Body of pancreas (tissue), 4 donors: ENCODE data around the gene ABR. TPM values are rescaled to one million over a fixed set of nuclear protein-coding genes. Genes with fewer than 3 reads are reported as not detected.

Experiments
- ATAC-seq: fragments of 150-250 bp; one replicate; pipeline ENCODE4 v1.9.1; 2016
- DNase-seq, 4 donors: peaks; one replicate each; pipeline ENCODE4 v3.0.0-alpha.2; 2019
- H3K27ac ChIP-seq, 4 donors: fragments of 200-600 bp; sonication (generic); 1 replicate in 3 of 4; 2 replicates in 1 of 4; pipeline versions ENCODE4 v1.5.1 to v1.6.1; 2016 to 2019; ENCODE audit warnings: mild to moderate bottlenecking in 1 of 4, mixed read lengths in 1 of 4, moderate library complexity in 1 of 4
- H3K27me3 ChIP-seq, 2 donors: fragments of 200-600 bp; sonication (generic); one replicate each; pipeline ENCODE4 v1.6.0; 2016; ENCODE audit warnings: mild to moderate bottlenecking in 1 of 2
- H3K36me3 ChIP-seq, 2 donors: fragments of 200-600 bp; sonication (generic); replicated peaks in 1 of 2; 2 replicates each; pipeline ENCODE4 v1.5.1; 2016; ENCODE audit warnings: low read depth in 2 of 2; ENCODE audit not compliant: insufficient read depth in 1 of 2
- H3K4me1 ChIP-seq: fragments of 200-600 bp; sonication (generic); one replicate; pipeline ENCODE4 v1.6.0; 2016
- H3K4me3 ChIP-seq, 2 donors: fragments of 200-600 bp; sonication (generic); 1 replicate in 1 of 2; 2 replicates in 1 of 2; pipeline ENCODE4 v1.5.1; 2016 to 2019
- H3K9me3 ChIP-seq, 3 donors: fragments of 200-600 bp; sonication (generic); 1 replicate in 2 of 3; 2 replicates in 1 of 3; pipeline ENCODE4 v1.5.1; 2016
- POLR2A ChIP-seq, 3 donors: fragments of 450-650 bp; IDR thresholded peaks; one replicate each; pipeline ENCODE4 v1.6.1; 2016; ENCODE audit warnings: antibody characterized with exemption in 3 of 3, mild to moderate bottlenecking in 2 of 3
- WGBS, 2 donors: methylation state at CpG; one replicate each; pipeline ENCODE4 v1.1.5; 2017; 5-methylcytosine and 5-hydroxymethylcytosine counted together
- intact Hi-C: fragments of 100-400 bp; cut with DNase I; formaldehyde crosslinking; loops from one replicate; pipeline ENCODE4 v1.15.1; 2023
- total RNA-seq, 2 donors: library from RNA; depleted of rRNA; stranded (reverse); fragments of >200 nt; gene quantifications; one replicate each; pipeline ENCODE4 v1.1.0, GENCODE V29; 2016
- TF ChIP-seq, protein P1 (sequence below), 7 experiments: fragments of 450-650 bp in 4 of 7; fragments of 200-600 bp in 3 of 7; sonication (generic) in 3 of 7; IDR thresholded peaks; one replicate each; pipeline ENCODE4 v1.5.1; 2016 to 2019; ENCODE audit warnings: antibody characterized with exemption in 7 of 7

Gene ABR
- total RNA-seq, 2 donors from 2014 or later: 32.4 to 46.8 TPM

DNA sequence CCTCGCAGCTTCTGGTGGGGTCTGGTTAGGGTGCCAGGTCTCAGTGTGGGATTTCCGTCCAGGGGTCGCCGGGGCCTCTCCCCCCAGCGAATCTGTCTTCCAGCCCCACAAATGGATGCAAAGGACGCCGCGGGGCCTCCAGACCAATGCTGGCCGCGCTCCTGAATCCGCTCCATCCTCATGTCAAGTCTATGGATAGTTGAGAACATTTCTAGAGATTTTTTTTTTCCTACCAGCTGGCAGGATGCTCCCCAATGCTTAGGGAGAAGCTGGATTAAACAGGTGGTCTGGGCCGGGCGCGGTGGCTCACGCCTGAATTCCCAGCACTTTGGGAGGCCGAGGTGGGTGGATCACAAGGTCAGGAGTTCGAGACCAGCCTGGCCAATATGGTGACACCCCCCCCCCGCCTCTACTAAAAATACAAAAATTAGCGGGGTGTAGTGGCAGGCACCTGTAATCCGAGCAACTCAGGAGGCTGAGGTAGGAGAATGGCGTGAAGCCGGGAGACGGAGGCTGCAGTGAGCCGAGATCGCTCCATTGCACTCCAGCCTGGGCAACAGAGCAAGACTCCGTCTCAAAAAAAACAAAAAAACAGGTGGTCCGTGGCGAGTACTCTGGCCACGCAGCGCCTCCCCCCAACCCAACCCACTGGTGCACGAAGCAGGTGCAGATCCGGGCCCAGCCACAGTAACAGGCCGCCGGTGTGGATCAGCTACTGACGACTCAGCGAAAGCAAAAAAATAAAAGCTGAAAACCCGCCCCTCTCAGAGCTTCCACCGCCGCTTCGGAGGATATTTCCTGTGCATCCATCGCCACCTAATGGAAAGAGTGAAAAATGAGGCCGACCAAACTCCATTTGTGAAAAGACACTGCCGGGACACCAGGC is 199.1 kb downstream of the ABR start:
- 29 to 32% methylated on average over 33 of the region's 43 CpGs for WGBS, 2 donors
- Histone ChIP-seq H3K36me3 (no peaks in the 10 kb centered on the region), H3K4me3 (peak overlapping the region in 1 of 2 donors; percentile 26), H3K4me1 (peaks cover 25% of the 10 kb centered on the region), H3K27ac (peak overlapping the region; percentile 66 to 91 (median 87)), H3K27me3 (no peaks in the 10 kb centered on the region), H3K9me3 (no peaks in the 10 kb centered on the region)
- ATAC-seq (peak; percentile 72), DNase-seq (peak; percentile 83 to 90 (median 88))
- TF ChIP-seq, protein P1, sequence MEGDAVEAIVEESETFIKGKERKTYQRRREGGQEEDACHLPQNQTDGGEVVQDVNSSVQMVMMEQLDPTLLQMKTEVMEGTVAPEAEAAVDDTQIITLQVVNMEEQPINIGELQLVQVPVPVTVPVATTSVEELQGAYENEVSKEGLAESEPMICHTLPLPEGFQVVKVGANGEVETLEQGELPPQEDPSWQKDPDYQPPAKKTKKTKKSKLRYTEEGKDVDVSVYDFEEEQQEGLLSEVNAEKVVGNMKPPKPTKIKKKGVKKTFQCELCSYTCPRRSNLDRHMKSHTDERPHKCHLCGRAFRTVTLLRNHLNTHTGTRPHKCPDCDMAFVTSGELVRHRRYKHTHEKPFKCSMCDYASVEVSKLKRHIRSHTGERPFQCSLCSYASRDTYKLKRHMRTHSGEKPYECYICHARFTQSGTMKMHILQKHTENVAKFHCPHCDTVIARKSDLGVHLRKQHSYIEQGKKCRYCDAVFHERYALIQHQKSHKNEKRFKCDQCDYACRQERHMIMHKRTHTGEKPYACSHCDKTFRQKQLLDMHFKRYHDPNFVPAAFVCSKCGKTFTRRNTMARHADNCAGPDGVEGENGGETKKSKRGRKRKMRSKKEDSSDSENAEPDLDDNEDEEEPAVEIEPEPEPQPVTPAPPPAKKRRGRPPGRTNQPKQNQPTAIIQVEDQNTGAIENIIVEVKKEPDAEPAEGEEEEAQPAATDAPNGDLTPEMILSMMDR (IDR thresholded peaks at IDR 0.05): peak; percentile 41 to 93 (median 92)
- peak in 1 of 3 donors; percentile 44 for TF ChIP-seq POLR2A (IDR thresholded peaks at IDR 0.05)
- intact Hi-C loops: no loop called here

DNA sequence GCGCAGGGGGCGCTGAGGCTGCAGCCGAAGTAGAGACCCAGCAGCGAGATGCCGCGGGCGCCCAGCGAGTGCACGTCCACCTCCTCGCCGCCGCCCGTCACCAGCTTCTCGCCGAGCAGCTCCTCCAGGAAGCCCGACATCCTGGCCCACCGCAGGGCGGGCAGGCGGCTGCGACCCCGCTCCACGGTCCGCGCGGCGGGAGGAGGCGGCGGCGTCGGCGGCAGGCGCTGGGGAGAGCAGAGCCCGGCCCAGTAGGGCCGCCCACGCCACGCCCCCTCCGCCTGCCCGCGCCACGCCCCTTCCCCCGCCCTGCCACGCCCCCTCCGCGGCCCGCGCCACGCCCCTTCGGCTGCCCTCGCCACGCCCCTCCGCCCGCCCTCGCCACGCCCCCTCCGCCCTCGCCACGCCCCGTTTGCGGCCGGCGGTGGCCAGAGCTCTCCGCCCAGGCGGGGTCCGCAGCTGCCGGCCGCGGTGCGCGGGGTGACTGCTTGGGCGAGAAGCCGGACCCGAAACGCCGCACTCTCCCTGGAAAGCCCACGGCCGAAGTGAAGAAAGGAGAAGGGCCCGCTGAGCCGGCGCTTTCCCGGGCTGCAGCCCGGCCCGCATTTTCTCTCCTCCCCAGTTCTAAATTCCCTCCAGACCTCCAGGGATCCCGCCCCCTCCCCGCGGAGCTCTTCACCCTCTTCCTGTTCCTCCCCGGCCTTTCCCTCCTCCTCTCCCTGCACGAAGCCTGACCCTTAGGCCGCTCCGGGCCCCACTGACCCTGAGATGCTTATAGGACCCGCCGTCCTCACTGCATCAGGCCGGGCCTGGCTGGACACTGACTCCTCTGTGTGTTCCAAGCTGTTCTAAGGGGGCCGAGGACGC is 200.0 kb downstream of the ABR start, which contains the start of gene NXN:
TSS of gene NXN (minus strand) at position 238 of the 867 bp plus-strand sequence.
- peak; percentile 84 to 90 (median 88) for DNase-seq
- peak; percentile 87 for ATAC-seq
- Histone ChIP-seq H3K9me3 (no peaks in the 10 kb centered on the region), H3K36me3 (no peaks in the 10 kb centered on the region), H3K4me3 (peak within 1 kb of the TSS; percentile 44 to 77), H3K4me1 (peaks cover 34% of the 10 kb centered on the region), H3K27ac (peak within 1 kb of the TSS; percentile 66 to 91 (median 87)), H3K27me3 (no peaks in the 10 kb centered on the region)
- intact Hi-C loops: no loop called here
- 2 to 31% methylated on average over 8 to 55 of the region's 94 CpGs for WGBS, 2 donors
- TF ChIP-seq POLR2A (IDR thresholded peaks at IDR 0.05): peak; percentile 53 to 63 (median 61)
- TF ChIP-seq, protein P1 (IDR thresholded peaks at IDR 0.05): peak in 3 of 7 experiments; percentile 20 to 46 (median 27)

DNA sequence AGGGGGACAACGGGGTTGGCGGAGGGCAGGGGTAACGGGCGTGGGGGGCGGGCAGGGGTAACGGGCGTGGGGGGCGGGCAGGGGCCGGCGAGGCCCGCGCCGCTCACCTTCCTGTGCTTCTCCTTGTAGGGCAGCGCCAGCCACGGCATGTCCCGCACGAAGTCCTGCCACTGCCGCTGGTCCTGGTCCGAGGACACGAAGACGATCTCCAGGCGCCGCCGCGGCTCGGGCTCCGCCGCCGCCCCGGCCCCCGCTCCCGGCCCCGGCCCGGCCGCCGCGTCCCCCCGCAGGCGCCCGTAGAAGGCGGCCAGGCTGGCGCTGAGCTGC is 200.6 kb downstream of the ABR start:
- Histone ChIP-seq H3K27ac (peak overlapping the region; percentile 27 to 91 (median 87)), H3K4me3 (peak overlapping the region; percentile 44 to 52), H3K4me1 (peaks cover 34% of the 10 kb centered on the region), H3K27me3 (no peaks in the 10 kb centered on the region), H3K36me3 (no peaks in the 10 kb centered on the region), H3K9me3 (no peaks in the 10 kb centered on the region)
- peak; percentile 31 for ATAC-seq
- 2% methylated on average over 6 of the region's 42 CpGs; no CpG with 5 or more reads in 1 of the 2 donors for WGBS, 2 donors
- no peak for TF ChIP-seq POLR2A (IDR thresholded peaks at IDR 0.05)
- TF ChIP-seq, protein P1 (IDR thresholded peaks at IDR 0.05): no peak
- intact Hi-C loops: no loop called here
- no peak for DNase-seq

DNA sequence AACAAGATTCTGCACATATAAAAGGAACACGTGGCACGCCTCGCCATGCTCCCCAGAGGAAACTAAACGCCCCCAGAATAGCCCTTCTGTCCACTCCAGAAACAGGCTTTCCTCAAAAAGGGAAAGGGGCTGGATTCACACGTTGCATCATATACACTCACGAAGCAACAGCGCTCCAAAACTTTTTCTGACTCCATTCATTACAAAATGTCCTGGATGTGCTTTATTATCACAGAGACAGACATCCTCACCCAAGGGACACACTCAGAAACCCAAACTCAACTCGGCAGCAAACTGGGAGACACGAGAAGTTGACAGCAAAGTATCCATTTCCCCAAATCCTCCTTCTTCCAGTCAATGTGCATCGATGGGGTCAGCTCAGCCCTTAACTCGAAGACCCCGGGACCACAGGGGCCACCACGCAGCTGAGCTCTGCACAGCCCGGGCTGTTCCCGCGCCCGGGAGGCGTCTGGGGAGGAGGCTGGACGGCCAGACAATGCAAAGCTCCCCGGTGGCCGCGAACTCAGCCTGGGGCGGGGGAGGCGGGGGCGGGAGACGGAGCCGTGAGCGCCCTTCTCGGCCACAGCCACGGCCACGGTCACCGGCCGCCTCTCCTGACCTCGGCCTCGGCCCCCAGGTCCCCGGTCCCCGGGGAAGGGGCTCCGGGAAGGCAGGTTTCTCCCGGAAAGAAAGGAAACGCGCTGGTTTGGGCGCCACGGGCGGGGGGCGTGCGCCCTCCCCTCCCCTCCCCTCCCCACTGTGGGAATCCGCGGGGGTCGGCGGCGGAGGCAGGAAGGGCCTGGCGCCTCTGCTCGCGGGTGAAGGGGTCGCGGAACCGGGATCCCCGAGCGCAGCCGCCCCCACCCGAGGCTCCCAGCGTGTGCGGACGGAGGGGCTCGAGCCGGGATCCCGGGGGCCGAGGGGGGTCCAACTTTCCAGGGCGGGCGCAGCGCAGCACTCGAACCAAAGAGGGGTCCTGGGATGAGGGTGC is 201.4 kb downstream of the ABR start:
- 2 to 35% methylated on average over 10 to 47 of the region's 72 CpGs for WGBS, 2 donors
- ATAC-seq (no peak), DNase-seq (peak in 3 of 4 donors; percentile 47 to 60 (median 50))
- Histone ChIP-seq H3K9me3 (no peaks in the 10 kb centered on the region), H3K36me3 (no peaks in the 10 kb centered on the region), H3K4me3 (peak overlapping the region; percentile 44 to 77), H3K4me1 (peaks cover 34% of the 10 kb centered on the region), H3K27ac (peak overlapping the region in 3 of 4 donors; percentile 54 to 90 (median 70)), H3K27me3 (no peaks in the 10 kb centered on the region)
- TF ChIP-seq POLR2A (IDR thresholded peaks at IDR 0.05): peak in 1 of 3 donors; percentile 15
- TF ChIP-seq, protein P1 (IDR thresholded peaks at IDR 0.05): no peak
- intact Hi-C loops: no loop called here
